NCI-H748 treated with DMSO at 0.1 percent for 48 hours (cell line): ENCODE data around the gene PRDX3.
"Not testable (repeated sequence)": the region's sequence is repeated elsewhere in the genome, so short reads cannot be mapped to it uniquely, and the experiment has no call there.

Experiments
- DNase-seq: peaks from one replicate; lab custom pipeline; 2025; lab: John Stamatoyannopoulos, UW

The PRDX3 gene

DNA sequence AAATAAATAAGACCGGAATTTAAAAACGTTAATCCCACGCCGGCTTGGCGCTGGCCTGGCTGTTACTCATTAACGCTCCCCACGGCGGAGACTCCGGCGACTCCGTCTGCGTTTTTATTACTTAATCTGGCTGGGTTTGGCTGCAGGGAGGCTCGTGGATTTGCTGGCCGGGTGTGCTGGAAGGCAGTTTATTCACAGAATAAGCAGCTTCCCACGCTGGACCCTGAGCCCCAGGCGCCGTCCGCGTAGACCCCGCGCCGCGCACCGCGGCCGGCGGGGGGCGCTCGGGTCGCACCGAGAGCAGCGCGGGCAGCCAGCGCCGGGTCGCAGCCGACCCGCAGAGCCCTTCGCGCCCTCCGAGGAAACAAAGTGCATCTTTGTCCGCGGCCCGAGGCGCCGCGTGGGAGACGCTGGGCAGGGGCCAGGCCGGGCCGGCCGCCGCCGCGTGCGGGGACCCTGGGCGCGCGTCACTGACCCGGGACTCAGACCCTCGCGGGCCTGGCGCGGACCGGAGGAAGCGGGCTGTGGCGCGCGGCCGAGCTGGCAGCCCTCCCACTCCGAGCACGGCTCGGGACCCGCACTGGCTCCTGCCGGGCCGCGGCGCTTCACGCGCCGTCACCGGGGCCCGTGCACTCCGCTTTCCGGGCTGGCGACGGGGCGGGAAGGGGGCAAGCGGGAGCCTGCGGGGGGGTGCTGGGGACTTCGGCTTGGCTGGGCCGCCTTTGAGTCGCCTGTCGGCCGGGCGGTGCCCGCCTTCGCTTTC is 28.2 kb upstream of the PRDX3 start:
- DNase-seq, result no peak

DNA sequence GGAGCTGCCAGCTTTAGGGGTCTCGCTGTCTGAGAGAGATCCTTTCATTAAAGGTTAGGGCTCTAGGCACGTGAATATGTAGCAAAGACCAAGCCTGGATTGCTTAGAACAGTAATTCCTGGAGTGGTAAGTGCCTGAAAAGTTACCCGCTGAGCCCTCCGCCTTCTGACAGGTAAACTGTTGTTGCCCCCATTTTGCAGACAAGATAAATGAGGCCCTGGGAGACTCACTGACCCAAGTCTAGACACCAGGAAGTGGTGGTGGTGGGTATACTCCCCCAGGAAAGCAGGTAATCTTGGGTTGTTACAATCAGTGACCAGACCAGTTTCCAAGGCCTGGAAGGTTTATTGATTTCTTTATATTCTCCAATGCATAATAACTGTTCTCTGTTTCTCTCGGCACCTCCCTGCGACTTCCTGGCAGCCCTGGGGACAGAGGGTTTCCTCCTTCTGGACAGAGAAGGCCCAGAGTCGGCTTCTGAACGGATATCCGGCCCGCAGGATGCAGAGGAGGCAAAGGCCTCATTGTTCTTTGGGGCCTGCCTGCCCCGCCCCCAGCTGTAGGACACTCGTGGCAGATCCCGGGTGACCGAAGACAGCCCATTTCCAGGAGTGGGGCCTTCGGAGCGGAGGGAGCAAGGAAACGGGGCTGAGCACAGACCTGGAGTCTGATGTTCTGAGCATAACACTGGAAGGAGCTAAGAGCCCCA is 27.4 kb upstream of the PRDX3 start:
- DNase-seq, result no peak

DNA sequence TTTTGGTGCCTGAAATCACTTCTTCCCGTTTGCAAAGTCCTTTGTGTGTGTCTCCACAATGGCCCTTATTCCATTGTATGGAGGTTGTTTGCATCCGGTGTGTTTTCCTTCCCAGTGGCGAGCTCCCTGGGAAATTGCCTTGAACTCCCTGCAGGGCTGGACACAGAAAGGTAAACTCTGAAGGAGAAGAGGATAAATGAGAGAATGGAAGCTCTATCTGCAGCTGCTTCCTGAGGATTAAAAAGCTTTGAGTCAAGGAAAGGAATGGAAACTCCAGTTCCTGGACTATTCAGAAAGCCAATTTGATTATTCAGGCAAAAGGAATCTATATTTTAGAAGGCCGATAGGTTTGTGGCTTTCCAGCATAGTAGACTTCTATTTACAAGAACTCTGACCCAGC is 24.4 kb upstream of the PRDX3 start:
- no peak for DNase-seq

DNA sequence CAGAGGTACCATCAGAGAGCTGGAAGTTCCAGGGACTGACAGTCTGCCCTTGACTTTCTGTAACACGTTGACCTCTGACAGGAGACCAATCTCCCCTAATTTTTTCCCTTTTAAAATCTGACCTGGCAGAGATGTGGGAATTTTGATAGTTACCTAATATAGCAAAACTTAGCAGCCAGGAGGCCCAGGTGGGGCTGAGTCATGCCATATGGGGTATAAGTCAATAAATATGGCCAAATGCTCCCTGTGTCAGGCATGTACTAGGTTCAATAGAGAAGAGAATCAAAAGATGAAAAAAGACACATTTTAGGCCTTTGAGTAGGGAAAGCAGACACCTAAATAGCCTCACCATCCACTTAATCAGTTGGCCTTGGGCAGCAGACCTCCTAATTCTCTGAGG is 22.6 kb upstream of the PRDX3 start:
- DNase-seq, result no peak

DNA sequence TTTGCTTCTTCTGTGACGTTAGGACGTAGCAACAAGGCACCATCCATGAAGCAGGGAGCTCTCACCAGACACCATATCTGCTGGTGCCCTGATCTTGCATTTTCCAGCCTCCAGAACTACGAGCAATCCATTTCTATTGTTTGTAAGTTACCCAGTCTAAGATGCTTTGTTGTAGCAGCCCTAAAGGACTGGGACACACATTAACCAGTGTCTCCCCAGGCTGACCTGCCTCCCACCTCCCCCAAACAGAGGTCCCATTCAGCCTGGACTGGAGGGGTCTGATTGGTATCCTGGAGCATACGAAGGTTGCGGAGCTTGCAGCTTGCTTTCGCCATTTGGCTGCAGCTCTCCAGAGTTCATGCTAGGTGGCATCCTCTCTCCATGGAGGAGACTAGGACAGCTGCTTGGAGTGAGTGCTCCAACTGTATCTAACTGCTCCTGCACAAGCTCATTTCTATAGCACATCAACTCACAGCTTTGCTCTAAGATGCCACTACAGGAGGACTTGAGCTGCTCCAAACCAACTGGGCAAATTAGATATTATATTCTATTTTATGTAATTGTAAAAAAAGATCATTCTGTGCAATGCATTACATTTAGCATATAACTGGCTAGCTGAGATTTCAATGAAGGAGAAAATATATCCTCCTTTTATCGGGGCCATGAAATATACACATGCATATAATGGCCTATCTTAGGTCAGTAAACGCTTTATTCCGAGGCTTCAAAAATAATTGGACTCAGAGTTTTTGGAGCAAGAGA is 20.8 kb upstream of the PRDX3 start:
- DNase-seq, result no peak

DNA sequence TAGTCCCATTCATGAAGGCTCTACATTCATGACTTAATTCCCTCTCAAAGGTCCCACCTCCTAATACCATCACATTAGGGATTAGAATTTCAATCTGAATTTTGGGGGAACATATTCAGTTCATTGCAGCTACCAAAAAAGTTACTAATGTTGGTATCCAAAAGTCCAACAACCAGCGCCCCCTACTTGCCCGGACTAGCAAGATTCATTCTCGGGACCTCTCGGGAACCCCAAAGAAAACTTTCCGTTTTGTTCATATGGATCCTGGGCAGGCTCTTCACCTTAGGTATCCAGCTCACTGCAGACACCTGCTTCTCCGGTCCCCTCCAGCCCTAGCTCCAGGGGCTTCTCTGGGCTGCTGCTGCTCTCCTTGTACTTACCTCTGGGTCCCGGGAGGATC is 19.8 kb upstream of the PRDX3 start:
- DNase-seq, result no peak

DNA sequence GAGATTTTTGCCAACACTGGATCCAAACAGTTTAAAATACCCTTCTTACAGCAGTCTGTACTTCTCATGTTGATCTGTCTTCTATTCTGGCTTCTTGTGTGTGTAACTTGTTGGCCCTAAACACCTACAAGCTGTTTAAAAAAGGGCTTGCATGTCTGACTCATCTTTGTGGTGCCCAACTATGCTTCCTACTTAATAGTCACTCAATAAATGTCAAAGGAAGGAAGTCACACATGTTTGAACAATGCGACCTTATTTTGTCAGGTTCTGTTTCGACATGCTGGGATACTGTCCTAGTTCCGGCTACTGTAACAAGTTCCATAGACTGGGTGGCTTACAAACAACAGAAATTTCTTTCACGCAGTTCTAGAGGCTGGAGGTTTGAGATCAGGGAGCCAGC is 19.3 kb upstream of the PRDX3 start:
- no peak for DNase-seq

DNA sequence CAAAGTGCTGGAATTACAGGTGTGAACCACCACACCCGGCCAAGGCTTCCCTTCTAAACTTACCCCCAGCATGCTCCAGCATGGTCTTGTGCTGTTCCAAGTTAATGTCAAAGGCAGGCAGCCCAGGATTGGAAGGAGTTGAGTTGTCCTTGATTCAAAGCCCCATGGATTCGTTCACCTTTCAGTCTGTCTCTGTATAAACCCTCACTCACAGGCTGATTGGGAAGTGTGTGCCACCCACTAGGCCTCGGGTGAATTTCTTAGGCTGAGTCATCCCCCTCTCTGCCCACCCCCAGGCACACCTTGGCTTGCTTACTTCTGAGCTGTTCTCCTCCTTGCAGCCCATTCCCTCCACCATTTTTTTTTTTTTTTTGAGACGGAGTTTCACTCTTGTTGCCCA is 13.3 kb upstream of the PRDX3 start:
- no peak for DNase-seq

DNA sequence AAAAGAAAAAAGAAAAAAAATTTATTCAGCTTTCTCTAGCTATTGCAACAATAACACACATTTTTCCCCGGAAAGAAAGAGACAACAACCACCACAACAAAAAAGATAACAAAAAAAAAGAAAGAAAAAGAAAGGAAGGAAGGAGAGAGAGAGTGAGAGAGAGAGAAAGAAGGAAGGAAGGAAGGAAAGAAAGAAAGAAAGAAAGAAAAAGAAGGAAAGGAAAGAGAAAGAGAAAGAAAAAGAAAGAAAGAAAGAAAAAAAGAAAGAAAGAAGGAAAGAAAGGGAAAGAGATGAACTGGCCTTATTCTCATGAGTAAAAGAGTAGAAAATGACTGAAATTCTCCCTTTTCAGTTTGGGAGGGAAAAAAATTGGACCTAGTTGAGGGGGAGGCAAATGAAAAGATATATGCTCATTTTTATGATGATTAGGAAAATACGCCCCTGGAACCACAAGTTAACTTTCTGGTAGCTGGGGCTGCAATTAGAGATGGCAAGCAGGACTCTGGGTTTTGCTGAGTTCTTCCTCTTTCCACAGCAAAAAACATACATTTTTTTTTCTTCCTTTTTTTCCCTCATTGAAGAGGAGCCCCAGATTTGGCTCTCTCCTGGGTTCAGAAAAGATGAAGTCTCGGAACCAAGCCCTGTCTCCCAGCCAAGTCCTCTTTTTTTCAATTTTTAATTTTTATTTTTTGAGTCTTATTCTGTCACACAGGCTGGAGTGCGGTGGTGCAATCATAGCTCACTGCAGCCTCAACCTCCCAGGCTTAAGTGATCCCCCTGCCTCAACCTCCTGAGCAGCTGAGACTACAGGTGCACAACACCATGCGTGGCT is 12.6 kb upstream of the PRDX3 start:
- no peak for DNase-seq

DNA sequence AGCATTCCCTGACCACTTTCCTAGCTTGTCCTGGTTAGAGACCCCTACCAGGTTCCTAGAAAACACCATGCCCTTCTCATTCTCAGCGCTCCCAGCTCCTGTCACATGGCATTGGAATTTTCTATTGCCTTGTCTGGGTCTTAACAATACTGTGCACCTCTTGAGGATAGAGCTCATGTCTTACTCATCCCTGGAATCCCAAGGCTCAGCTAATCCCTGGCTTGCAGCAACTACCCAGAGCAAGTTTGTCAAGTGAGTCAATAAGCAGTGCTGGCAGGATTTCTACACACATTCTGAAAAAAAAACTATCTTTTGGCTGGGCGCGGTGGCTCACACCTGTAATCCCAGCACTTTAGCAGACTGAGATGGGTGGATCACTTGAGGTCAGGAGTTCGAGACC is 11.7 kb upstream of the PRDX3 start:
- DNase-seq, result no peak

DNA sequence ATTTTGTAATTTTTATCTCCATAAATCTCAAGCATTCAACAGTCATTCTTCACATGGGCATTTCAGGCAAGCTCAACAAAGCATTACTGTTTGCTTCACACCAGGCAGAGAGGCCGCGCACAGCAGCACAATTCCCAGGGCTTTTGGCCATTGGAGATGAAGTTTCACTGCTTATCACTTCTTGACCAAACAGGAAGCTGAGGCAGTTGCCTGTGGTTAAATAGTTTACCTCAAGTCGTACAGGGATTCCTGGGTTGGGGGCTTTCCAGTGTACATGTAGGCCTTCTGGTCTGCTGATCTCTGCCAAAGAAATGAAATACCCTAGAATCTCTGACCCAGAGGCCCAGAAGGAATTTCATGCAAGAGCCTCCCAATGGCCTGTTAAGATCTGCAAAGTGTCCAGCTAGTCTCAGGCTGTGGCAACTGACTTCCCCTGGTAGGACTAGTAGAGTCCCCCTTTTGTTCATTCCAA is 11.2 kb upstream of the PRDX3 start:
- no peak for DNase-seq

DNA sequence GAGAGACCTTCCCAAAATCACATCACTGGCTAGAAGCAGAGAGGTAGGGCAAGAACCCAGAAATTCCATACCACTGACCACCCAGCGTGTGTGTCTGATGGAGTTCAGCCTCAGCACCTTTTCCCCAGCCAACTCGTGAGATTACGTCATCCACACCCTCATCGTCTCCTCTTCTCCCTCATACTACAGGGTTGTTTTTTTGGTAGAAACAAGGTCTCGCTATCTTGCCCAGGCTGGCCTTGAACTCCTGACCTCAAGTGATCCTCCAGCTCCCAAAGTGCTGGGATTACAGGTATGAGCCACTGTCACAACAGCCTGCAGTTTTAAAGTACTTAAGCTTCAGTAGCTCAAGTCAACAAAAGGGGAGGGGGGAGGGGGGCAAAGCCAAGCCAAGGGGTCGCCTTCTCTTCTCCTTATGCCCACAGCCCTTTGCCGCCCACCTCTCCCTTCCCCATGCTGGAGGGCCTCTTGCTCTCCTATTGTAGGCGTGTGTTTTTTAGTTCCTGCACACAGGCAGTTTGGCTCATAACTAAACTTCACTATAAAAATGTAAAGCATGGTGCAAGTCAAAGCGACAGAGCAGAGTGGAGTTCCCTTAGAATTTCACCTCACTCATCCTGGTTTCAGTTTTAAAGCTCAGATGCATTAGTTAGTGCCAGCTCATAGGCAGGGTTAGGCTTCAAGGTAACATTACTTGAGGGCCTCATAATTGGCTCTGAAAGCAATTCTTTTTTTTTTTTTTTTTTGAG is 5.2 kb upstream of the PRDX3 start:
- no peak for DNase-seq

DNA sequence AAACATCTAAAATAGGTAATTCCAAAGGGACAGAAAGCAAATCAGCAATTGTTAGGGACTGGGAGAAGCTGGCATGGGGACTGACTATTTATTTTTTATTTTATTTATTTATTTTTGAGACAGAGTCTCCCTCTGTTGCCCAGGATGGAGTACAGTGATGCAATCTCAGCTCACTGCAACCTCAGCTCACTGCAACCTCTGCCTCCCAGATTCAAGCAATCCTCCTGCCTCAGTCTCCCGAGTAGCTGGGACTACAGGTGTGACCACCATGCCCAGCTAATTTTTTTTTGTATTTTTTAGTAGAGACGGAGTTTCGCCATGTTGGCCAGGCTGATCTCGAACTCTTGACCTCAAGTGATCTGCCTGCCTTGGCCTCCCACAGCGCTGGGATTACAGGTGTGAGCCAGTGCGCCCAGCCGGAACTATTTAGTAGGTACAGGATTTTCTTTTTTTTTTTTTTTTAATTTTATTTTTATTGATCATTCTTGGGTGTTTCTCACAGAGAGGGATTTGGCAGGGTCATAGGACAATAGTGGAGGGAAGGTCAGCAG is 2.3 kb upstream of the PRDX3 start:
- not testable (repeated sequence) for DNase-seq

DNA sequence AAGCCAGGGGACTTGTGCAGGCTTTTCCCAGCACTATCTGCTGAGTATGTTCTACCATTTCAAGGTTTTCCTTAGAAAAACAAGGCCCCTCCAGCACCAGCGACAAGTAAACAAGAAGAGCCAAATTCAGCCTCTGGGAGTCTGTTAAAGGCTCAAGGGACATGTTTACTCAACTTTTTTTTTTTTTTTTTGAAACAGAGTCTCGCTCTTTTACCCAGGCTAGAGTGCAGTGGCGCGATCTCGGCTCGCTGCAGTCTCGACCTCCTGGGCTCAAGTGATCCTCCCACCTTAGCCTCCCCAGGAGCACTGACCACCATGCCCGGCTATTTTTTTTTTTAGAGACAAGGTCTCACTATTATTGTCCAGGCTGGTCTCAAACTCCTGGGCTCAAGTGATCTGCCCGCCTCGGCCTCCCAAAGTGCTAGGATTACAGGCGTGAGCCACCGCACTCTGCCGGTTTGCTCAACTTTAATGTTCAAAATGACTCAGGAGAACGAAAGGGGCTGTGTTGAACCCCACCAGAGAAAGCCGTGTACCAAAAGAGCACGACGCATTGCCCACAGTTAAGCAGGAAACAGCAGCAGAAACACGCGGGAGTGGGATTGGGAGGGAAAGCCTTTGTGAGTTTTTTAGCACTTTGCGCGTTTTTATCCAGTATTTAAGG is 772 bp downstream of the PRDX3 start:
- DNase-seq, result no peak

DNA sequence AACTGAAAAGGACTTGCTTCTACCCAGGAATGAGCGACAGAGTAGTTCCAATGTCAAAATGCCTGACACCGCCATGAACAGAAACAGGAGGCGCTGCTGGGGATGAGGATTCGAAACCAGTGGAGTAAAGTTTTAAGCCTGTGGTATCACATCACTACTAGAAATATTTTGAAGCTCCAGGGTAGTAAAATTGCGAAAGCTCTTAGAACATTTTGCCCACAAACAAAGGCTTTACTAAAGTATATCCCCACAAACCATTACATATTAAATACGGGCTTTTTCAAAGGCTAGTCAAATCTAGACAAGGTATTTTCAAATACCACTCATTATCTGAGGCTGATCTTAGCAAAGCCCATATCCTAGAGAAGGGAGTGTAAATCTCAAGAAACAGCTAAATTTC is 2.4 kb downstream of the PRDX3 start:
- DNase-seq, result no peak

DNA sequence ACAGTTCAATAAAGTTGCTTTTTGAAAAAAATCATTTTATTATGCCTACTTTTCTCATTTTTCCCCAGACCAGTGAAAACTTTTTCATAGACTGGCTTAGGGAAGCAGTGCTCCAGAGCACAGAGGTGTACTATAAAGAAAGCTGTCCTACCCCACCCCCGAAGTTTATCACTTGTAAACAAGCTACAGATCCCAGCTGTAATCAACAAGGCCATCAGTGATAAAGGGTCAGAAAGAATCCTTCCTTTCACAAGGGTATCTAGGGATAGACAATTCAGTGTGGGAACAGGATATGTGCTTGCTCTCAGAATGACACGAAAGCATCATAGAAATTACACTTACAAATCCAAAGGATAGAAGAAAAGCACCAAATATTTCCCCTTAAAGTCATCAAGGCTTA is 4.5 kb downstream of the PRDX3 start:
- DNase-seq, result no peak

DNA sequence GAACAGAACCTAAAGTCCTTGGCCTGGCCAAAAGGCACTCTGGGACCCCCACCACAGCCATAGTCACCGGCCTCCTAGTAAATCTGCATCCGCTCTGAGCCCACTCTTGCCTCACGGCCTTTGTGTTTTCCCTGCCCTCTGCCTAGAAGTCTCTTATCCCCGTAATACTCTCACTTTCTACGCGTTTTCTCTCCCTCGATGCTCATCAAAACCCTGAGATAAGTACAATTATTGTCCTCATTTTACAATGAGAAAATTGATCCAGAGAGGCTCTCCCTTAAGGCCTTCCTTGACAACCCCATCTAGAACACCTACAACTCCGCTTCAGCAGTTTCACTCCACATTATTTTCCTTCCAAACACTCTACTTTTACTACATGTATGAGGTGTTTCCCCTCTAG is 11.6 kb downstream of the PRDX3 start:
- no peak for DNase-seq

DNA sequence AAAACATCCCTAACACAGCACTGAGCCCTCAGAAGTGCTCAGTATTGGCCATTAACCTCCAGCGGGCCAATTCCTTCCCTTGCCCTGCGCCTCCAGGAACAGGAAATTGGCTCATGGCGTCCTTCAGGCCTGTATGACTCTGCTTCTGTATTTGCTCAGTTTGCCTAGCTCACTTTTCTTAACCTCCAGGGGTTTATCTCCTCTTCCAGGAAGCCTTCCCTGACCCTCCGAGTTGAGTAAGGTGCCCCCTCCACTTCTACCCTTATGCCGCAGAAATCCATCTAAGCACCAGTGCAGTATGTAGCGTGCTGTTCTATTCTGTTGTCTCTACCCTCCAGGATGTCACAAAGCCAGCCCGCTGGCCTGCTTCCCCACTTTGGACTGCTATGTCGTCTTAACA is 12.0 kb downstream of the PRDX3 start:
- DNase-seq, result no peak

DNA sequence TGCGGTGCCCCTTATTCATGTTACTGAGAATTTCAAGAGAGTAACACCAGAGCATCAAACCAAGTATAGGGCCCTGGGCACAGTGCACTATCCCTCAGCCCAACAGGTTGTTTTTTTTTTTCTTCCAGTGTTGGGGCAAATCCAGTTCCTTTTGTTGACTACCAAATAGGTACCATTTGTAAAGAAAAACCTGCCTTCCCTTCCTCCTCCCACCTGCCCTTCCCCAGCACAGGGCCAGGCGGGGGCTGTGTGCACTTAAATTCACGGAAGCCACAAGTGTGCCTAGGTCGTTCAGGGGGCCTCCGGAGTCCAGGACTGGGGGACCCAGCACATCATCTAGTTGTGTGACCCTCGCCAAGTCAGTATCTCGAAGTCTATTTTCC is 12.5 kb downstream of the PRDX3 start:
- no peak for DNase-seq
